CD4-positive, alpha-beta T cell (primary cell): ENCODE measurements around the gene GRIK1. TPM values are rescaled to one million over a fixed set of nuclear protein-coding genes. Genes with fewer than 3 reads are reported as not detected.

Source experiments
- ATAC-seq: fragments of 200-7000 bp; cut with Tn5 transposase; one replicate; pipeline ENCODE4 v1.10.0; 2022; ENCODE audit warnings: mild to moderate bottlenecking; ENCODE audit not compliant: poor library complexity
- CTCF ChIA-PET: fragments of 350-600 bp; sonication (Branson Sonifier 250); formaldehyde crosslinking; loops from one replicate; lab custom pipeline; 2021; ENCODE audit warnings: antibody characterized with exemption, inconsistent platforms; lab: Charles Lee
- POLR2A ChIA-PET: fragments of 350-600 bp; sonication (Branson Sonifier 250); formaldehyde crosslinking; loops from one replicate; lab custom pipeline; 2021; ENCODE audit warnings: antibody characterized with exemption, inconsistent platforms; lab: Charles Lee
- DNase-seq, 14 experiments: peaks; one replicate each; pipeline ENCODE4 v3.0.0-alpha.2; 2013 to 2020; ENCODE audit warnings: mixed read lengths in 2 of 14
- H3K27ac ChIP-seq, 2 donors: one replicate each; pipeline versions ENCODE4 v1.5.1 to v1.7.0; 2013; ENCODE audit warnings: low read length in 2 of 2, low read depth in 1 of 2, mild to moderate bottlenecking in 1 of 2
- H3K27me3 ChIP-seq, 2 experiments: 1 replicate in 1 of 2; 2 replicates in 1 of 2; pipeline versions ENCODE4 v1.6.1 to v1.7.0; 2013; ENCODE audit warnings: low read length in 2 of 2, control low read depth in 1 of 2, mild to moderate bottlenecking in 1 of 2, moderate library complexity in 1 of 2; ENCODE audit not compliant: insufficient read depth in 2 of 2, control insufficient read depth in 1 of 2
- H3K36me3 ChIP-seq: one replicate; pipeline ENCODE4 v1.6.1; 2013; ENCODE audit warnings: low read length, control low read depth; ENCODE audit not compliant: insufficient read depth
- H3K4me1 ChIP-seq: one replicate; pipeline ENCODE4 v1.6.1; 2013; ENCODE audit warnings: low read length, control low read depth; ENCODE audit not compliant: insufficient read depth
- H3K4me3 ChIP-seq: one replicate; pipeline ENCODE4 v1.5.1; 2013; ENCODE audit warnings: mild to moderate bottlenecking, low read length, moderate library complexity
- H3K9me3 ChIP-seq, 2 experiments: 1 replicate in 1 of 2; 2 replicates in 1 of 2; pipeline versions ENCODE4 v1.6.1 to v1.7.0; 2013; ENCODE audit warnings: low read length in 2 of 2, mild to moderate bottlenecking in 2 of 2, control low read depth in 1 of 2, moderate library complexity in 1 of 2; ENCODE audit not compliant: control insufficient read depth in 1 of 2, insufficient read depth in 1 of 2
- H3K27ac Mint-ChIP-seq: one replicate; pipeline ENCODE4 v1.8.0; 2020; ENCODE audit warnings: mixed read lengths
- H3K27me3 Mint-ChIP-seq: one replicate; pipeline ENCODE4 v1.8.0; 2021; ENCODE audit warnings: mixed read lengths
- H3K36me3 Mint-ChIP-seq: one replicate; pipeline ENCODE4 v1.8.0; 2021; ENCODE audit warnings: low read depth, mixed read lengths
- H3K4me1 Mint-ChIP-seq: one replicate; pipeline ENCODE4 v1.8.0; 2021; ENCODE audit warnings: low read depth, mixed read lengths
- H3K4me3 Mint-ChIP-seq: one replicate; pipeline ENCODE4 v1.8.0; 2020; ENCODE audit warnings: mild to moderate bottlenecking, mixed read lengths
- H3K9me3 Mint-ChIP-seq: one replicate; pipeline ENCODE4 v1.8.0; 2020; ENCODE audit warnings: mixed read lengths
- intact Hi-C, 2 experiments: fragments of 100-400 bp; cut with DNase I in 1 of 2; cut with micrococcal nuclease in 1 of 2; formaldehyde crosslinking; loops; one replicate each; pipeline versions ENCODE4 v1.15.1 to v1.9.0; 2023 to 2025; cut with DNase I, micrococcal nuclease
- total RNA-seq, 174 experiments: library from RNA in 2 of 174; stranded (reverse) in 2 of 174; gene quantifications; one replicate each; pipeline ENCODE4 v1.2.3 and lab custom pipeline; 2021 to 2026
- TF ChIP-seq, protein P1 (sequence below): fragments of 200-600 bp; IDR thresholded peaks from one replicate; pipeline ENCODE4 v1.8.0; 2022; ENCODE audit warnings: antibody characterized with exemption, mild to moderate bottlenecking

The GRIK1 gene
- total RNA-seq, 2 experiments from 2014 or later, result not detected

GRCh38 chr21:29763674-29764073, 176.1 kb downstream of the GRIK1 start:
- Histone ChIP-seq H3K27ac (no peak overlapping the region), H3K9me3 (no peaks in the 10 kb centered on the region), H3K4me3 (no peak overlapping the region), H3K27me3 (no peaks in the 10 kb centered on the region), H3K36me3 (no peaks in the 10 kb centered on the region), H3K4me1 (no peaks in the 10 kb centered on the region)
- H3K36me3 Mint-ChIP-seq, result no peaks in the 10 kb centered on the region
- ATAC-seq (no peak), DNase-seq (no peak)
- peaks cover 16% of the 10 kb centered on the region for H3K27me3 Mint-ChIP-seq
- intact Hi-C loops, result no loop called here
- no peaks in the 10 kb centered on the region for H3K4me1 Mint-ChIP-seq
- ChIA-PET POLR2A (no interaction called here), CTCF (no interaction called here)
- TF ChIP-seq, protein P1, sequence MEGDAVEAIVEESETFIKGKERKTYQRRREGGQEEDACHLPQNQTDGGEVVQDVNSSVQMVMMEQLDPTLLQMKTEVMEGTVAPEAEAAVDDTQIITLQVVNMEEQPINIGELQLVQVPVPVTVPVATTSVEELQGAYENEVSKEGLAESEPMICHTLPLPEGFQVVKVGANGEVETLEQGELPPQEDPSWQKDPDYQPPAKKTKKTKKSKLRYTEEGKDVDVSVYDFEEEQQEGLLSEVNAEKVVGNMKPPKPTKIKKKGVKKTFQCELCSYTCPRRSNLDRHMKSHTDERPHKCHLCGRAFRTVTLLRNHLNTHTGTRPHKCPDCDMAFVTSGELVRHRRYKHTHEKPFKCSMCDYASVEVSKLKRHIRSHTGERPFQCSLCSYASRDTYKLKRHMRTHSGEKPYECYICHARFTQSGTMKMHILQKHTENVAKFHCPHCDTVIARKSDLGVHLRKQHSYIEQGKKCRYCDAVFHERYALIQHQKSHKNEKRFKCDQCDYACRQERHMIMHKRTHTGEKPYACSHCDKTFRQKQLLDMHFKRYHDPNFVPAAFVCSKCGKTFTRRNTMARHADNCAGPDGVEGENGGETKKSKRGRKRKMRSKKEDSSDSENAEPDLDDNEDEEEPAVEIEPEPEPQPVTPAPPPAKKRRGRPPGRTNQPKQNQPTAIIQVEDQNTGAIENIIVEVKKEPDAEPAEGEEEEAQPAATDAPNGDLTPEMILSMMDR, result no peak
- no peaks in the 10 kb centered on the region for H3K9me3 Mint-ChIP-seq
- H3K27ac Mint-ChIP-seq, result no peak overlapping the region
- H3K4me3 Mint-ChIP-seq, result no peak overlapping the region

GRCh38 chr21:29762570-29763082, 177.2 kb downstream of the GRIK1 start:
- intact Hi-C loops, result no loop called here
- H3K4me3 Mint-ChIP-seq, result no peak overlapping the region
- H3K9me3 Mint-ChIP-seq, result no peaks in the 10 kb centered on the region
- H3K4me1 ChIP-seq, result no peaks in the 10 kb centered on the region
- H3K4me3 ChIP-seq, result no peak overlapping the region
- H3K36me3 Mint-ChIP-seq, result no peaks in the 10 kb centered on the region
- no peaks in the 10 kb centered on the region for H3K4me1 Mint-ChIP-seq
- no peaks in the 10 kb centered on the region for H3K9me3 ChIP-seq
- H3K27me3 Mint-ChIP-seq, result peaks cover 11% of the 10 kb centered on the region
- H3K36me3 ChIP-seq, result no peaks in the 10 kb centered on the region
- DNase-seq, result no peak
- POLR2A ChIA-PET, result no interaction called here
- no peak for ATAC-seq
- no peak overlapping the region for H3K27ac Mint-ChIP-seq
- H3K27me3 ChIP-seq, result no peaks in the 10 kb centered on the region
- H3K27ac ChIP-seq, result no peak overlapping the region
- TF ChIP-seq, protein P1, result no peak
- CTCF ChIA-PET, result no interaction called here

DNA sequence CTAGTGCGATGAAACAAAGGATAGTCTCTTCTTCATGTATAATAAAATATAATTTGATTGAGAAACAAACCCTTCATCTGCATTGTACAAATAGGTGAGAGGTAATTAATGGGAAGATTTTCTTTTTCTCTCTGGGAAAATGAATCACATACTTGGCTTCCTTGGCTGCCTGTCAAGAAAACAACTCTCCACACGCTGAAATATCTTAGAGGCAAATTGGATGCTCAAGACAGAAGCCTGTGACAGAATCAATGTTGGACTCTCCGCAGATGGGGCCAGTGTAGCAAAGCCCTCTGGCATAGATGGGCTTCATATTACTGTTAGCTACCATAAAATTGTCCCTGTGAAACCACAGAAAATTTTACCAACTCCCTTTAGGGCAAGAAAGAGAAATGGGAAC, 186.6 kb downstream of the GRIK1 start:
- H3K27me3 Mint-ChIP-seq, result peaks cover 4% of the 10 kb centered on the region
- peaks cover 2% of the 10 kb centered on the region for H3K9me3 Mint-ChIP-seq
- Histone ChIP-seq H3K9me3 (no peaks in the 10 kb centered on the region), H3K27me3 (no peaks in the 10 kb centered on the region), H3K4me3 (no peak overlapping the region), H3K36me3 (no peaks in the 10 kb centered on the region), H3K4me1 (no peaks in the 10 kb centered on the region), H3K27ac (no peak overlapping the region)
- CTCF ChIA-PET, result no interaction called here
- TF ChIP-seq, protein P1, result no peak
- no peaks in the 10 kb centered on the region for H3K36me3 Mint-ChIP-seq
- POLR2A ChIA-PET, result no interaction called here
- DNase-seq (no peak), ATAC-seq (no peak)
- no peak overlapping the region for H3K27ac Mint-ChIP-seq
- H3K4me3 Mint-ChIP-seq, result no peak overlapping the region
- H3K4me1 Mint-ChIP-seq, result no peaks in the 10 kb centered on the region
- intact Hi-C loops, result no loop called here
